ENCODE results near the gene MELK.

MELK gene

DNA sequence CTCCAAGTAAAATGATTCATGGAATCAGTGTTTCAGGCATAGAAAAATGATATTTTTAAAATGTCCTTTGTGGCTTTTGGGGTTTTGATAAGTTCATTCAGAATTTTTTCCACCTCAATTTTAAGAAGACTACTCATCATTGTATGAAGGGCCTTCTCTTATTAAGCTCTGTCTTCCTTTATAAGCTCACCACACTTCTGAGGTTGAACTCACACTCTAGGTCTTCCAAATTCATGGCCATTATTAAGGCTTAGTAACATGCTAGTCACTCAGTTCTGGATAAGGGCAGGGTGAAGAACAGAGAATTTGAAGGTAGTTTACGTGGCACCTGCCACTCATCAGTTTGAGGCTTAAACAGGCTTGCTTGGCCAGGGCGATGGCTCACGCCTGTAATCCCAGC, 4.2 kb downstream of the MELK start:
- no peak for DNase-seq

GRCh38 chr9:36584620-36585460, 12.1 kb downstream of the MELK start:
- DNase-seq, result no peak

- DNase-seq, result no peak
Measured at GRCh38 chr9:36590231-36590630, 17.5 kb downstream of the MELK start.

- DNase-seq, result no peak
Measured at GRCh38 chr9:36592801-36593583, 20.3 kb downstream of the MELK start.

GRCh38 chr9:36594213-36594612, 21.5 kb downstream of the MELK start:
- no peak for DNase-seq

GRCh38 chr9:36597412-36598178, 24.9 kb downstream of the MELK start:
- DNase-seq, result no peak

GRCh38 chr9:36598273-36598672, 25.6 kb downstream of the MELK start:
- DNase-seq, result no peak

DNA sequence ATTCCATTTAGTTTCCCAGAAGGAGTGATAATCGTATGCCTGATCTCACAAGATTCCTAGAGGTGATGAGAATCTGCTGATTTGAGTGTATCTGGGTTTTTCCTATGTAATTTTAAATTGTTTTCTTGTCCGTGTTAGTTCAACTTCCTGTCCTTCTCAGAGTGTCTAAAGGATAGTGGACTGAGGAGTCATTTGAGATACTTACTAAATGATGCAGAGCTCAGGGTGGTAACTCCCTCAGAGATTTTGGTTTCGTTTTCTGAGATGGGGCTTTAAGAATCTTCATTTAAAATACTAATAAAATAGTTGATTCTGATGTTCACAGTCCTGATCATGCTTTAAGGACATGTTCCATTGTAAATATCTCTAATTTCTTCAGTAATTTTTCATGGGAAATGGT, 30.3 kb downstream of the MELK start:
- DNase-seq, result no peak

GRCh38 chr9:36609306-36609705, 36.6 kb downstream of the MELK start:
- DNase-seq, result no peak

GRCh38 chr9:36622121-36622520, 49.4 kb downstream of the MELK start:
- no peak for DNase-seq

- no peak for DNase-seq
Measured at GRCh38 chr9:36623280-36623679, 50.6 kb downstream of the MELK start.

DNA sequence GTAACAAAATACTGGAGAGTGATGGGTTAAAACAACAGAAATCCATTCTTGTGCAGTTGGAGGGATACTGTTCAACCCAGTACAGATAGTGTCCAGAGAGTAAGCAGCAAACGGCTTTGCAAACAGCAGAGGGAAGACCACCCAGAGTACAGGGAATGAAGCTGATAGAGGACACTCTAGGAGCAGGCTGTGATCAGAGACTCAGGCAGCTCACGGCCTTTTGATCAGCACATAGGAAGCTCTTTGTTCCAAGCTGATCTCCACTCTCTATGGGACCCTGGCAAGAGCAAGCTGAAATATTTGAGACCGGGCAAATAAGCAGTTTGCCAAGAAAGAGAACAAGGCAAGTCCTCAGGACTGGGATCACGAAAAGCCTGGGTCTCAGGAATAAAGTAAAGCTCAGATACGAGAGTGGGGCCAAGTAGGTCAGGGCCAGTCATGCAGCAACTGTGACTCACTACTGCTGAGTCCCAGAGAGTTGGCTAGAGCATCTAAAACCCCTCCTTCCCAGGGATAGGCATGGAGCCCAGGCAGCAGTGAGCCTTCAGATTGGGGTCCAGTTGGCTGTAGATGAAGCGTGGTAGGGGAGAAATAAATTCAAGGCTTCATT, 52.4 kb downstream of the MELK start:
- peak in 51 of 58 donors; percentile 3 to 92 (median 54) for DNase-seq

DNA sequence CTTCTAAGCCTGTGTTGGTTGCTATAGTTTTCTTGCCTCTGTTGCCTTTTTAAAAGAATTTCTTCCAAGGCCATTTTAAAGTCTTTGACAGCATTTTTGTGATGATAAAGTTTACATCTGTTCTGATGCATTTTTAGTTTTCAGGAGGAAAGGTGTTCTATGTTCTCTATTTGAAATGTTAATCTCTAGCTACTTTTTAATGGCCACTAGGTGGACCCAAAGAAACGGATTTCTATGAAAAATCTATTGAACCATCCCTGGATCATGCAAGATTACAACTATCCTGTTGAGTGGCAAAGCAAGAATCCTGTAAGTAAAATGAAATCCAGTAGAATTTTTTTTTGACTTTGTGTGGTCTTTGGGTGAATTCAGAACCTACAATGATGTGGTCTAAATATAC, 60.2 kb downstream of the MELK start:
- DNase-seq, result peak in 2 of 58 donors; percentile 13 to 27

- DNase-seq, result no peak
Measured at GRCh38 chr9:36637491-36638270, 65.0 kb downstream of the MELK start.

GRCh38 chr9:36640771-36641381, 68.2 kb downstream of the MELK start:
- DNase-seq, result no peak

- no peak for DNase-seq
Measured at GRCh38 chr9:36642817-36643216, 70.1 kb downstream of the MELK start.

GRCh38 chr9:36656842-36657241, 84.1 kb downstream of the MELK start:
- no peak for DNase-seq

DNA sequence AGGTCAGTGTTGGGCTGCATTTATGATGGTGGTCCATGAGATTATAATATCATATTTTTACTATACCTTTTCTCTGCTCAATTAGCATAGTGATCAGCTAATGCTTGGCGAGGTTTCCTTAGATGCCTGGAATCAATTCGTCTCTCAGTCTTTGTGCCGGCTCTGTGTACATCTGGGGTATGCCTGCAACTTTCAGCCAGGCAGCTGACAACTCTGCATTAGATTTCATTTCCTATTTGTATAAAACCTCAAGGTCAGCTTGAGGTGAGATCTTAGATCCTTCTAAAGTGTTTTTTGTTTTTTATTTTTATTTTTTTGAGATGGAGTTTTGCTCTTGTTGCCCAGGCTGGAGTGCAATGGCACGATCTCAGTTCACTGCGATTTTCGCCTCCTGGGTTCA, 86.8 kb downstream of the MELK start:
- no peak for DNase-seq

DNA sequence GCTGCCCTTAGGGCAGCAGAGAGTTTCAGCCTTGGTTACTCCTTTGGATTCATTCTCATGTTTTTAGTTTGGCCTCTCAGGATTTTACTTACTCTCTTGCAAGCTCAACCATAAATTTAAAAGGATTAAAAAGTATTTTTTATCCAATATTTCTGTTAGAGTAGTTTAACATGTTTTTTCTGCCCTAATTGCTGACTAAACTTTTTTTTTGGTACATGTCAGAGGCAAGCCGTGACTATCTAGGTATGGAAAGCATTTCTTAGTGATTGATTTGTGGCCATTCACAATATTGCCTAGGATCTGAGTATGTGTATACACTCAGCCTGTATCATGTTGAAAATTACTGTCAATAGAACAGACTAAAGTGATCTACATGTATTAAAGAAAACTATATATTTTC, 92.1 kb downstream of the MELK start:
- no peak for DNase-seq

DNA sequence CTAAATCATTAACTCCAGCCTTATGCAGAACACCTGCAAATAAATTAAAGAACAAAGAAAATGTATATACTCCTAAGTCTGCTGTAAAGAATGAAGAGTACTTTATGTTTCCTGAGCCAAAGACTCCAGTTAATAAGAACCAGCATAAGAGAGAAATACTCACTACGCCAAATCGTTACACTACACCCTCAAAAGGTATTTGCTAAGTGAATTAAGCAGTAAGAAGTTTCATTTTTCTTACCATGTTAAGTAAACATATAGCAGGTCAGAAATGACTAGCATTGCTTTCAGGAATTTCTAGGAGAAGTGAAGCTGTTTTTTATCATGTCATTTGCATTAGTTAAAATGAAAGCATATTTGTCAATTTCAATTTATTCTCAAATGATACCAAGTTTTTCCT, 92.7 kb downstream of the MELK start:
- no peak for DNase-seq
